GM18951 (cell line): ENCODE measurements around the gene ADM2.

Experiments
- POLR2A ChIP-seq: IDR thresholded peaks from 4 replicates; pipeline ENCODE4 v1.6.1; 2011; ENCODE audit warnings: mild to moderate bottlenecking; ENCODE audit not compliant: insufficient read length, insufficient read depth; ENCODE audit errors: extremely low read depth
- in situ Hi-C: fragments of 300-500 bp; cut with MboI; formaldehyde crosslinking; loops from one replicate; pipeline ENCODE4 v1.12.0; 2022; ENCODE audit warnings: low sequenced_read_pairs, mixed read lengths, inconsistent platforms; ENCODE audit not compliant: unreplicated experiment

ADM2 gene

GRCh38 chr22:50452649-50453048 is 28.7 kb upstream of the ADM2 start:
- TF ChIP-seq POLR2A = no peak
- in situ Hi-C loops = no loop called here

DNA sequence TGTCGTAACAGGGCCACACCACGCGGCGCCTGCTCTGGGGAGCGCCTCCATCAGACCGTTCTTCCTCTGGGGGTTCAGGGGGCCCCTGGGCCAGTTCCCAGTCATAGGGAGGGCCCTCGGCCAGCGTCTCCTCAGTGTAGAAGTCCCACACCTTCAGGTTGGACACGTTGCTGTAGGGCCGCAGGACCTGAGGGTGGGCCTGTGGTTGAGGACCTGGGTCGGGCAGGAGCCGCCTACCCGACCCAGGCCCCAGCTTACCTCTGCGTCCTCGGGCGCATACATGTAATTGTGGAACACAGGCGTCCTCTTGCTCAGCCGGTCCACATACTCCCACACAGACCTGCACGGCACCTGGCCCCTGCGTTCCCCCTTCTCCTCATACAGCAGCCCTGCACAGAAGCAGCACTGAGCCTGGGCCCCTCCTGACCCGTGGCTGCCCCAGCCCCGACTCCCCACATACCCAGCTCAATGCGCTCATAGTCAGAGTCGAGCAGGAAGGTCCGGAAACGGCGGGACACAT is 26.7 kb upstream of the ADM2 start:
- no peak for TF ChIP-seq POLR2A
- in situ Hi-C loops = no loop called here

DNA sequence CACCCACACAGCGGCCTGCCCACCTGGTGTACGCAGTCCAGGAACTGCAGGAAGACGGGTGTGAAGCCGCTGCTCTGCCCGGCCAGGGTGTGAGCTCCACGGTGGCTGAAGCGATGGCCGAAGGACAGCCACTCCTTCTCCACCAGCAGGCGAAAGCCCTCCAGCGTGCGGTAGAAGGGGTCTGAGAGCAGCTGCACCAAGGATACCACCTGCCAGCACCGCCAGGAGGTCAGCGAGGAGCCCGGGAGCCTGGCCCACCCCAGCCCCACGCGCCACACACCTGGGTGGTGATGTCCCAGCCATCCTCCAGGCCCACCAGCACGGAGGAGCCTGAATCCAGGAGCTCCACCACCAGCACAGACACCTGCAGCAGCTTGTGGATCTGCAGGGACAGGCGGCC is 26.1 kb upstream of the ADM2 start:
- in situ Hi-C loops = no loop called here

DNA sequence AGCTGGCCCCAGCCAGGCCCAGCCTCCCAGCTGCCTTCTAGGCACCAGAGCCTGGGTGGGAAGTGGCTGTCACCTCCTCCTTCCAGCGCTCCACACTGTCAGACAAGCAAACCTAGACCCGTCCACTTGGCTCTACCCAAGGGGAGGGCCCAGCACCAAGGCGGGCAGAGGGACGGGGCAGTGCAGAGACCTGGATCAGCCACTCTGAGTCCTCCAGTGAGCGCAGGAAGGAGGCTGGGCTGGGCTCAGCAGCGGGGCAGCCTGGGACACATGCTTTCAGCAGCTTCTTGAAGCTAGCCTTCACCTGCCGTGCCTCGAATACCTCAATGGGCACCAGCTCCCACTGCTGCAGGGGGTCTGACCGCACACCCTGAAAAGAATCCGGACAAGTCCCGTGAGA is 25.3 kb upstream of the ADM2 start:
- TF ChIP-seq POLR2A = no peak
- in situ Hi-C loops = no loop called here

More for the DNA sequence above, 26.1 kb upstream of the ADM2 start:
- TF ChIP-seq POLR2A = no peak

DNA sequence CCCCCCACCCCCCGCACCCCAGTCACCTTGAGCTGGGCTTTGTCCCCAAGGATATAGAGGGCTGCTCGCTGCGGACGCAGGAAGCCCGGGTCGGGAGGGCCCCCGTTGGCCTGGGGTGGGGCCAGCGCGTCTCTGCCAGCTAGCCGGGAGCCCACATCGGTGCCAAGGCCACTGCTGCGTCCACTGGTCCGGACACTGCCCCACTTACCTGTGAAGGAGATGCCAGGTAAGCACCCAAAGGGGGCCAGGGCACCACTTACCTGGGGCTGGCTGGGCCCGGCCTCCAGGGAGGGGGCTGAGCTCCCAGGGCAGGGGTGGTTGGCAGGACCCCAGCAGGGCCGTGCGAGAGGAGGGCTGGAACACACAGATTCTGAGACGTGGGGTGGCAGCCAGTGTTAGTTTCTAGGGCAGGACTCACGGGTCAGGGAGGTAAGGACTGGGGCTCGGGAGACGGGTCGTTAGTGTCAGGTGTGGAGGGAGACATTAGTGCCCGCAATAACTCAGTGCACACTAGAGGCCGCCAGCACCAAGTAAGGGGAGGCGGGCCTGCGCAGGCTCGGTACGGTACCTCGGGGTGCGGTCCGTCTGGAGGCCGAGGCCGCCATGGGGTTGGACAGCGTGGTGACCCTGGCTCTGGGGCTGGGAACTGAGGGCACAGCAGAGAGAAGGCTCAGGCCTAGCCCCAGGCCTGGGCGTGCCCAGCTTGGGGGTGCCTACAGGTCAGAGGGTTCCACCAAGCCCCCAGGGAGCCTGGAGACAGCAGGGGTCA is 24.7 kb upstream of the ADM2 start:
- in situ Hi-C loops = no loop called here
- no peak for TF ChIP-seq POLR2A

- in situ Hi-C loops = no loop called here
- TF ChIP-seq POLR2A = no peak
Measured at GRCh38 chr22:50459016-50459415, 22.3 kb upstream of the ADM2 start.

DNA sequence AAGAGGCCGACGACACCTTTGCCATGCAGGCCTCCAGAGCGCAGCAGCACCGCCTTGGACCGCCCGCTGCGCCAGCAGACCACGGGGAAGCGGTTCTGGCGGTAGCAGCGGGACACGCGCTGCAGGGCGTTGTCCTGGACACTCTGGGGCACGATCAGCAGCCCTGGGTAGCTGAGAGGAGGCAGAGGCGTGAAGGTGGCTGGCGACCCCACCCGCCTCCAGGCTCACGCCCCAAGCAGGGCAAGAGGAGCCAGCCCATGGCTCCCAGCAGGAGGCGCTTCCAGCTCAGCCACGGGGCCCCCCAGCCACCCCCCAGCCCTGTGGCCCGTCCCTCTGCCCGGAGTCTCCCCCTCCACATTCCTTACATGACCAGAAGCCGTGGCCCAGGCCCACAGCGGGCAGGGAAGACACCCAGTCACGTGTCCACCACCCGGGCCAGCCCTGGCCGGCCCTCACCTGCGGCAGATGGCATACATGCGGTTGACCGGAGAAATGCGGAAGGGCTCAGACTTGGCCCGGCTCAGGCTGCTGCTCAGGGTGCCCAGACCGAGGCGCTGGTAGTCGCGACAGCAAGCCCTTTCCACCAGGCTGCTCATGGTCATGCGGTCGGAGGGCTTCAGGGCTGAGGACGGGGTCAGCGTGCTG is 21.7 kb upstream of the ADM2 start:
- TF ChIP-seq POLR2A = no peak

GRCh38 chr22:50460938-50461337 is 20.4 kb upstream of the ADM2 start:
- in situ Hi-C loops = no loop called here
- TF ChIP-seq POLR2A = no peak

More for the DNA sequence above, 21.7 kb upstream of the ADM2 start:
- in situ Hi-C loops = no loop called here

DNA sequence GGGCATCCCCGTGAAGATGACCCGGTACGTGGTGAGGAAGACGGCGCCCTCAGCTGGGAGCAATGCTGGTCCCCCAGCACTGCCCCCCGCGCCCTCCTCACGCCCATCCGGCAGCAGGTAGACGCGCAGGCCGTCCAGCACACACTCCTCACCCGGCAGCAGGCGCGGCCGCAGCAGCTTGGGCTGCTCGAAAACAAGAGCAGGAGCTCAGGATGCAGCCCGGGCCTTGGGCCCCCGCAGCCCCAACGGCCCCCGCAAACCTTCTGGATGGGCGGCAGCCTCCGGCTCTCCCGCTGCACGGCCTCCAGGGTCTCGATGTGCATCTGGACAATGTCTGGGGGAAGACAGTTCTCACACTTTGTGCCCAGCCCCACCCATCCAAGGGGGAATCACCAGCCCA is 19.8 kb upstream of the ADM2 start:
- in situ Hi-C loops = no loop called here
- TF ChIP-seq POLR2A = no peak

GRCh38 chr22:50461979-50462540 is 19.3 kb upstream of the ADM2 start:
- no peak for TF ChIP-seq POLR2A
- in situ Hi-C loops = no loop called here

- in situ Hi-C loops = no loop called here
- no peak for TF ChIP-seq POLR2A
Measured at GRCh38 chr22:50463188-50463900, 18.0 kb upstream of the ADM2 start.

DNA sequence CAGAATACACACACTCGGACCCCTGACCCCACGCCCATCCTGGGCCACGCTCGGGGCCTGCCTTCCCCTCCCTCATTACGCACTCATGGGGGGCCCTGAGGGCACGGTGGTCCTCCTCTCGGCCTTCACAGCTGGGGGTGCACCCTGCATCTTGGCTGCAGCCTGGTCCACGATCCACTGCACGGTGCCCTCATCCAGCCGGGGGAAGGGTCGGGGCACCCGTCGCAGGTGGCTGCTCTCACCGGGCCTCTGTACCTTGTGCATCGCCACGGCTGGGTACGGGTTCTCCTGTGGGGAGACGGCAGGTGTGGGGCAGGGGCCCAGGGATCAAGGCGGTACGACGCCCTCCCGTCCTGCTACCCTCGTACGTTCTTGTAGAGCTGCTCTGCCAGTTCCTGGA is 16.9 kb upstream of the ADM2 start:
- in situ Hi-C loops = no loop called here
- no peak for TF ChIP-seq POLR2A
